Activated naive CD8-positive, alpha-beta T cell treated with anti-CD3 and anti-CD28 coated beads for 36 hours (primary cell): ENCODE results near the gene ABCB10. TPM values are rescaled to one million over a fixed set of nuclear protein-coding genes. Genes with fewer than 3 reads are reported as not detected.
"Not testable (repeated sequence)": the region's sequence is repeated elsewhere in the genome, so short reads cannot be mapped to it uniquely, and the experiment has no call there.

Experiments used
- DNase-seq: peaks from one replicate; pipeline ENCODE4 v3.0.0; 2021
- H3K27ac Mint-ChIP-seq: one replicate; pipeline ENCODE4 v1.8.0; 2022; ENCODE audit warnings: mild to moderate bottlenecking, moderate library complexity, mixed read lengths
- H3K27me3 Mint-ChIP-seq: one replicate; pipeline ENCODE4 v1.8.0; 2022; ENCODE audit warnings: mild to moderate bottlenecking, mixed read lengths
- H3K36me3 Mint-ChIP-seq: one replicate; pipeline ENCODE4 v1.8.0; 2021; ENCODE audit warnings: mild to moderate bottlenecking, mixed read lengths
- H3K4me1 Mint-ChIP-seq: one replicate; pipeline ENCODE4 v1.8.0; 2021; ENCODE audit warnings: mixed read lengths
- H3K4me3 Mint-ChIP-seq: one replicate; pipeline ENCODE4 v1.8.0; 2022; ENCODE audit warnings: mild to moderate bottlenecking, moderate library complexity, mixed read lengths
- H3K9me3 Mint-ChIP-seq: one replicate; pipeline ENCODE4 v1.8.0; 2022; ENCODE audit warnings: mixed read lengths
- total RNA-seq, 2 experiments: library from RNA; stranded (reverse); gene quantifications; one replicate each; pipeline ENCODE4 v1.2.3, GENCODE V29; 2021

Gene ABCB10
- total RNA-seq, 2 experiments from 2014 or later: 36.8 to 37.8 TPM

DNA sequence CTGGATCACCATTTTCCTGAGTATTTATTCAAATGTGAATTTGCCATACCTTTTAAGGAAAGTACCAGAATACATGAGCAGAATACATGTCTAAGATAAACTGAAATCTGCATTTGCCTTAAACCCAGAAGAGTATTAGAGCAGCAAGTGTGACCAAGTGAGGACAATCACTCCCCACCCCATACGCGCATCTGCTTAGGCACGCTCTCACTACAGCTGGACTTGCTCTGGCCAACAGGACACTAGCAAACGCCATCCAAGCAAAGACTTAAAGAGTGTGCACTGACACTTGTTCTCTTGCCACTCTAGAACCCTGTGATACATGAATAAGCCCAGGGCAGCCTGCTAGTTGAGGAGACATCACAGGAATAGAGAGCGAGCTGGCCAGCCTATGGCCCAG is 76.0 kb downstream of the ABCB10 start:
- no peak overlapping the region for H3K27ac Mint-ChIP-seq
- no peaks in the 10 kb centered on the region for H3K9me3 Mint-ChIP-seq
- H3K36me3 Mint-ChIP-seq: peaks cover 16% of the 10 kb centered on the region
- peaks cover 5% of the 10 kb centered on the region for H3K4me1 Mint-ChIP-seq
- H3K4me3 Mint-ChIP-seq: no peak overlapping the region
- no peak for DNase-seq
- no peaks in the 10 kb centered on the region for H3K27me3 Mint-ChIP-seq

DNA sequence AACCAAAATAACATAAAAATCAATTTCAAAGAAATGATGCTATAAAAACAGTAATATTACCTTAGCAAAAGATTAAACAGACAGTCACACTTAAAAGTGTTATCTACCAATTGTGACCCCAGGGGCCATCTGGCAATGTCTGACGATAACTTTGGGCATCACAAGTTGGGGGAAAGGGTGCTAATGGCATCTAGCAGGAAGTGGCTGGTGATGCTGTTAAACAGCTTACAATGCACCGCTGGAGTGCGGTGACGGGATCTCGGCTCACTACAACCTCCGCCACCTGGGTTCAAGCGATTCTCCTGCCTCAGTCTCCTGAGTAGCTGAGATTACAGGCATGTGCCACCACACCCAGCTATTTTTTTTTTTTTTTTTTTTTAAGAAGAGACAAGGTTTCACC is 78.0 kb downstream of the ABCB10 start:
- peaks cover 22% of the 10 kb centered on the region for H3K36me3 Mint-ChIP-seq
- H3K9me3 Mint-ChIP-seq: no peaks in the 10 kb centered on the region
- peaks cover 5% of the 10 kb centered on the region for H3K4me1 Mint-ChIP-seq
- H3K27me3 Mint-ChIP-seq: no peaks in the 10 kb centered on the region
- DNase-seq: no peak
- no peak overlapping the region for H3K4me3 Mint-ChIP-seq
- no peak overlapping the region for H3K27ac Mint-ChIP-seq

DNA sequence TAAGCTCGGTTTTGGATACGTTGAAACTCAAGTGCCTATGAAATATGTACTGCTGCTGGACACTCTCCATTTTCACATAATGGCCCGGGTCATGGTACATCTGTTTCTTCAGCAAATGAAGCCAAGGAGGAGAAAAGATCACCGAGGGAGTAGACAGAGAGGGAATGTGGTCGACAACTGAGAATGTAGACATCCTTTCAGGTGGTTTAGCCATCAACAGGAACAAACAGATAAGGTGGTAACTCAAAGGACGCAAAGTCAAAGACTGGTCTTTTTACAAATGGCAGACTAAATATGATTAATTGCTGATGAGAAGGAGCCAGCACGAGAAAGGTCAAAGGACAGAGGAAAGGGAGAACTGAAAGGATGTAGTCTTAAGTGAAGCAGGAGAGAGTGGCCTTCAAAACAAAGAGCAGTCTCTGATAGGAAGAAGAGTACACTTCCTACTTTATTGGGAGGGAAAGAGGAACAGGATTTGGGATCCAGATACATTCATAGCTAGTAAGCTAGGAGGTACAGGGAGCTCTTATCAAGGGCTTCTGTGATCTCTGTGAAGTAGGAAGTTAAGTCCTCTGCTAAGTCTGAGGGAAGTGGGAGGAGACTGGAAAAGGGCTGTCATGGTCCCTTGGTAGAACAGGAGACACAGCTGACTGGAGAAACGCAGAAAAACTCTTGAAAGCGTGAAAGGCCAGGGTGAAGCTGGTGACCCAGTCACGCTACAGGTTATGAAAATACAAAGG is 78.7 kb downstream of the ABCB10 start:
- Mint-ChIP-seq H3K27me3 (no peaks in the 10 kb centered on the region), H3K4me1 (peaks cover 5% of the 10 kb centered on the region), H3K36me3 (peaks cover 25% of the 10 kb centered on the region), H3K27ac (peak overlapping the region; percentile 50), H3K9me3 (no peaks in the 10 kb centered on the region), H3K4me3 (no peak overlapping the region)
- DNase-seq: no peak

DNA sequence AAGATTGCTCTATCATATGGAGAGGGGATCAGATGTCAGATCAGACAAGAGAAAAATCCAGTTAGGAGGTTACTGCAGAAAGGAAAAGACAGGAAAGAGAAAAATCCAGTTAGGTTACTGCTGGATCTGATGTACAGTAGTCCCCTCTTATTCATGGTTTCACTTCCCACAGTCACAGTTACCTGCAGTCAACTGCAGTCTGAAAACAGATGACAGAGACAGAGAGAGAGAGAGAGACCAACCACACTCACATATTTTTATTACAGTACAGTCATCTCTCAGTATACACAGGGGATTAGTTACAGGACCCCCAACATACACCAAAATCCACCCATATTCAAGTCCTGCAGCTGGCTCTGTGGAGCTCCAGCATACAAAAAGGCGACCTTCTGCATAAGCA is 79.7 kb downstream of the ABCB10 start:
- no peak overlapping the region for H3K4me3 Mint-ChIP-seq
- H3K27ac Mint-ChIP-seq: no peak overlapping the region
- peaks cover 5% of the 10 kb centered on the region for H3K4me1 Mint-ChIP-seq
- no peak for DNase-seq
- no peaks in the 10 kb centered on the region for H3K27me3 Mint-ChIP-seq
- peaks cover 22% of the 10 kb centered on the region for H3K36me3 Mint-ChIP-seq
- H3K9me3 Mint-ChIP-seq: no peaks in the 10 kb centered on the region

DNA sequence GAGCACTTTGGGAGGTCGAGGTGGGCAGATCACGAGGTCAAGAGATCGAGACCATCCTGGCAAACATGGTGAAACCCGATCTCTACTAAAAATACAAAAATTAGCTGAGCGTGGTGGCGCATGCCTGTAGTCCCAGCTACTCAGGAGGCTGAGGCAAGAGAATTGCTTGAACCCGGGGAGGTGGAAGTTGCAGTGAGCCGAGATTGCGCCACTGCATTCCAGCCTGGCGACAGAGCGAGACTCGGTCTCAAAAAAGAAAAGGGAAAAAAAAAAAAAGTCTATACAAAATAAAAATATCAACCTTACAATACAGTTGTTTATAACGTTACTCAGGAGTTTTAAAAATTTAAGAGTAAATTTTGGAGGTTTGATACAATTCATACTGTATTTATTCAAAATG is 82.6 kb downstream of the ABCB10 start:
- peaks cover 16% of the 10 kb centered on the region for H3K36me3 Mint-ChIP-seq
- DNase-seq, H3K27me3 Mint-ChIP-seq, H3K4me1 Mint-ChIP-seq, H3K27ac Mint-ChIP-seq, H3K4me3 Mint-ChIP-seq, H3K9me3 Mint-ChIP-seq: not testable (repeated sequence)

DNA sequence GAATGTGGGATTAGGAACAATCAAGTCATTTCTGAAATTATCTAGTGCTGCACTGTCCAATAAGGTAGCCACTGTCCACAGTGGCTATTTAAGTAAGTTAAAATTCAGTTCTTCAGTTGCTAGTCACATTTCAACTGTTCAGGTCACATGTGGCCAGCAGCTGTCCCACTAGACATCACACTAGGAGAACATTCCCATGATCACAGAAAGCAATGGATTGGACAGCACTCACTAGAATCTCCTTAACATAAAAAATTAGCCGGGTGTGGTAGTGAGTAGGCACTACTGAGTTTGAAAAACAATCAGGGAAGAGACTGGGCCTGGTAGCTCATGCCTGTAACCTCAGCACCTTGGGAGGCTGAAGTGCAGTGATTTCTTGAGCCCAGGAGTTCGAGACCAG is 84.0 kb downstream of the ABCB10 start:
- peaks cover 18% of the 10 kb centered on the region for H3K36me3 Mint-ChIP-seq
- no peaks in the 10 kb centered on the region for H3K27me3 Mint-ChIP-seq
- no peaks in the 10 kb centered on the region for H3K4me1 Mint-ChIP-seq
- no peaks in the 10 kb centered on the region for H3K9me3 Mint-ChIP-seq
- H3K27ac Mint-ChIP-seq: no peak overlapping the region
- DNase-seq: no peak
- no peak overlapping the region for H3K4me3 Mint-ChIP-seq

DNA sequence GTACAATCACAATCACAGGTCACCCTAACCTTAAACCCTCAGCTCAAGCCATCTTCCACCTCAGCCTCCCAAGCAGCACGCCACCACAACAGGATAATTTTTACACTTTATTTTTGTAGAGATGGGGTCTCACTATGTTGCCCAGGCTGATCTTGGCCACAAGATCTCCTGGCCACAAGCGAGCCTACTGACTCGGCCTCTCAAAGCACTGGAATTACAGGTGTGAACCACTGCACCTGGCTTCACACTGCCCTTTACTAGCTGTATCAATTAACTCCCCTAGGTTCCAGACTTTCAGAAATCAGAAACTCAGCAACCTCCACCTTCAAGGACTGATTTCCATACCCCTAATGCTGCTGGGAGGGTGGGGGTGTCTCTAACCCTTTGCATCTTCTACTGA is 87.3 kb downstream of the ABCB10 start:
- H3K4me3 Mint-ChIP-seq: no peak overlapping the region
- peaks cover 15% of the 10 kb centered on the region for H3K36me3 Mint-ChIP-seq
- no peaks in the 10 kb centered on the region for H3K4me1 Mint-ChIP-seq
- H3K27ac Mint-ChIP-seq: no peak overlapping the region
- H3K27me3 Mint-ChIP-seq: no peaks in the 10 kb centered on the region
- DNase-seq: no peak
- no peaks in the 10 kb centered on the region for H3K9me3 Mint-ChIP-seq

DNA sequence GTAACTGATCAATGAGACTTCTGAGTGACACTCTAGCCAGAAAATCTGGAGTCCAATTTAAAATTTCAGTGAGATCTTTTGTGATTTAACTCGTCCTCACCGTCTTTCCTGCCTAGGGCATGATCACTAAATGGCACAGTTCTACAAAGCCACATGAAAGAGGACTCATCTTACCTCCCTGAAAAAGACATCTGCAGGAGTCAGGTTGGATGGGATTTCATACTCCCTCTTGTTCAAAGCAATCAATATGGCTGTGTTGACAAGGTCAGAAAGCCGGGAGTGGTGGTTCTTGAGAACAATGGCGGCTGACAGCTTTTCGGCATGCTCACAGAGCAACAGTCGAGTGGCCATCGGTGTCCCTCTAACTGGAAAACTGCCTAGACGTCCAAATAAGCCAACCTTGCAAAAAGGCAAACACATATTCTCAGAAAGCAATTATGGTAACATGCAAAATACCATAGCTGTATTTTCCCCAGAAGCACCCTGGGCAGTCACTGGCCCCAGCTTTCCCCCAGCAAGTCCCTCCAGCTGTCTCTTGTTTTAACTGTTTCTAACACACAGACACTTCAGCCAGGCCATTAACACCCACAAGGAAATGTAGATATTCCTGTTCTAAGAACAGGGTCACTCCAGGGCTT is 88.0 kb downstream of the ABCB10 start:
- DNase-seq: no peak
- H3K27ac Mint-ChIP-seq: no peak overlapping the region
- H3K27me3 Mint-ChIP-seq: no peaks in the 10 kb centered on the region
- H3K36me3 Mint-ChIP-seq: peaks cover 13% of the 10 kb centered on the region
- no peaks in the 10 kb centered on the region for H3K4me1 Mint-ChIP-seq
- H3K9me3 Mint-ChIP-seq: no peaks in the 10 kb centered on the region
- no peak overlapping the region for H3K4me3 Mint-ChIP-seq

DNA sequence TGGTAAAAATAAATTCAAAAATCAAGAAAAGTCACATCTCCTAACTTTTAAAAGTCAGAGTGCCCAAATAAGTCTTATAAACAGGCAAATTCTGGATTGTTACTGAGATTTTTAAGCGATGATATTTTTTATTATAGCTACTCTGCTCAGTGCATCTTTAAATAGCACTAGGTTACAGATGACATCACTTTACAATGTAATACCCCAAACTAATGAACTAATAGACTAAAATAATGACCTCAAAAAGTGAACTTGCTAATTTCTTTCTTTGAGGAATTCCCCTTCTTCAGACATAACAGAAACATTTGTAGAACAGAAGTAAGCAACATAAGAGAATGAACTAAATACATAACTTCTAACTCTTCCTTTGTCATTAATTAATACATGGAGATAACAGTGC is 91.6 kb downstream of the ABCB10 start:
- Mint-ChIP-seq H3K27me3 (no peaks in the 10 kb centered on the region), H3K9me3 (no peaks in the 10 kb centered on the region), H3K4me1 (no peaks in the 10 kb centered on the region), H3K36me3 (peaks cover 27% of the 10 kb centered on the region), H3K4me3 (no peak overlapping the region), H3K27ac (no peak overlapping the region)
- no peak for DNase-seq

Other genes with a start within 250 kb of the ABCB10 start
- 1 to 10 TPM; 7.6 to 8.2 TPM for gene CCSAP, start 215.7 kb downstream of the ABCB10 start, total RNA-seq
- not detected for gene ACTA1, start 124.6 kb downstream of the ABCB10 start, total RNA-seq
- 10 to 100 TPM; 62.7 to 64.8 TPM for gene NUP133, start 50.4 kb downstream of the ABCB10 start, total RNA-seq
- gene TAF5L, start 67.4 kb upstream of the ABCB10 start, total RNA-seq: 10 to 100 TPM; 28.0 to 32.2 TPM
- gene URB2, start 67.5 kb upstream of the ABCB10 start, total RNA-seq: 10 to 100 TPM; 28.9 to 30.1 TPM